GM19468 (cell line): ENCODE measurements around the gene ANTXRL.
"Not testable (repeated sequence)": the region's sequence is repeated elsewhere in the genome, so short reads cannot be mapped to it uniquely, and the experiment has no call there.

Experiments
- ATAC-seq: cut with Tn5 transposase; IDR thresholded peaks from one replicate; pipeline ENCODE4 v1.9.1; 2021; ENCODE audit warnings: mild to moderate bottlenecking, moderate library complexity, moderate number of reproducible peaks; ENCODE audit not compliant: unreplicated experiment; ENCODE audit errors: extremely low read depth

Gene ANTXRL

DNA sequence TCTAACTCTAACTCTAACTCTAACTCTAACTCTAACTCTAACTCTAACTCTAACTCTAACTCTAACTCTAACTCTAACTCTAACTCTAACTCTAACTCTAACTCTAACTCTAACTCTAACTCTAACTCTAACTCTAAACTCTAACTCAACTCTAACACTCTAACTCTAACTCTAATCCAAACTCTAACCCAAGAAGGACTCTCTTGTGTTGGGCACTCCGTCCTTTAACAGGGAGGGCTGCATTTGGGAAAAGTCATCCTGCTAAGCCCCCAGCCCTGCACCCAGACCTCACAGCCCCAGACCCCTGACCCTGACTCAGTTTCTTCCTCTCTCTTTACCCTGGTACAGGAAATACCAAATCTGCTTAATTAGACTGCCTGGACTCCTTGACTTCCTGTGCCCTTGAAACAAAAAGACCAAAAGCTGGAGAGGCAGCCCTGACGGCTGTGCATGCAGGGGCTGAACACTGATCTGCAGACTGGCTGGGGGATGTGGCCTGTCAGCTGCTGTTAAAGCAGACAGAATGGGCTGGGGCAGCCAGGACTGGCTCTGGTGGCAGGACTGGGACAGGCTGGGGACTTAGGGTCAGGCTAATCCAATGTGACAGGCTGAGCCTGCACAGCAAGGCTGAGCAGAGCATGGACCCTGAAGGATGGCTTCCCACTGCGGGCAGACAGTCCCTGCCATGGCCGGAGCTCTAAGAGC is 14.8 kb upstream of the ANTXRL start:
- not testable (repeated sequence) for ATAC-seq

GRCh38 chr10:46272863-46273415 is 13.9 kb upstream of the ANTXRL start:
- no peak for ATAC-seq

DNA sequence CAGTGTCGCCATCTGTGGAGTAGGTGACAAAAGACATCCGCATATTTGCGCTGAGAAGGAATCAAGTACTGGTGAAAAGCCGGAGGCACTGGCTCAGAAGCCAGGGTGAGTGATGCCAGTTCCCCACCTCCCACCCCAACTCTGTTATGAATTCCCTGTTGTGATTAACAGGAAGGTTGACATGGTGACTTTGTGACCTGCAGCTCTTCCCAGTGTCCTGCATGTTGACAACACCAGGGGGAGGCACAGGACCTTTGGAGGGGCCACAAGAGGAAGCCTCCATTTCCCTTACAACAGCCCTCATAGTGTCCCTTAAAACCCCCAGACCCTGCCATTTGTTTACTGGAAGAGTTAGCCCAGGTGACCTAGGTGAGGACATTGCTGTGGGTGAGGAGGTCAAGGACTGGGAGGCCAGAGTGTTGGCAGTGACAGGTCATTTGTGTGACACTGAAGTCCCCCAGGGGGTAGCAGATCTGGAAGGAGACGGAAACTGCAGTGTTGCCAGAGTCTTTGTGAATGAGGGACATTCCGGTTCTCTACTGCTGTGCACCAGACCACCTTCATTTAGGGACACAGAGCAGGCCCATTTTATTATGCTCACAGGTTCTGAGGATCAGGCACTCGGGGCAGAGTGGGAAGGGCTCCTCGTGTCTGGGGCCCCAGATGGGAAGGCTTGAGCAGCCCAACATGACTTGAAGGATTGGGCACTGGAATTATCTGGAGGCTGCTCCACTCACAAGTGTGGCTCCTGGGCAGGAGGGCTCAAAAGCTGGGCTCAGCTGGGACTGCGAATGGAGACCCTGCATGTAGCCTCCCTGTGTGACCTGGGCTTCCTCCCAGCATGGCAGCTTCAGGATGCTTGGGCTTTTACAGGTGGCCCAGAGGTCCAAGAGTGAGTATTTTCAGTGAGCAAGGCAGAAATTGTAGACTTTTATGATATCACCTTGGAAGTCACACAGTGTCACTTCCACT is 13.0 kb upstream of the ANTXRL start:
- no peak for ATAC-seq

- no peak for ATAC-seq
Measured at GRCh38 chr10:46277840-46278239, 9.0 kb upstream of the ANTXRL start.

DNA sequence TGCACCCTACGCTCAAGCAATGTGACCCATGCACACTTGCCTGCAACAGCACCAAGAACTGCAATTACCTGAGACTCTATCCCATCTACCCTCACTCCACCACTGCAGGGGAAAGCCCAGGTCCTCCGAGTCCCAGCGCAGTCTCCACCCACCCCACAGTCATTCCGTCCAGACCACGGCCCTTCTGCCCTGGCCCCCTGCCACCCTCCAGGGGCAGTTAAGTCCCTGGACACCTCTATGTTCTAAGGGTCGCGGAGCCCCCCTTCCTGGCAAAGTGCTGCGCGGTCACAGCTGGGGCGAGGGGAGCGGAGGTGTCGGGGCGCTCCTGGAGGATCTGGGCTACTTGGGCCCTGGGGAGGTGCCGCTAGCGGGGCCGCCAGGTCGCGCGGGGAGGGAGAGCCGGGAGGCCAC is 4.4 kb upstream of the ANTXRL start:
- not testable (repeated sequence) for ATAC-seq

DNA sequence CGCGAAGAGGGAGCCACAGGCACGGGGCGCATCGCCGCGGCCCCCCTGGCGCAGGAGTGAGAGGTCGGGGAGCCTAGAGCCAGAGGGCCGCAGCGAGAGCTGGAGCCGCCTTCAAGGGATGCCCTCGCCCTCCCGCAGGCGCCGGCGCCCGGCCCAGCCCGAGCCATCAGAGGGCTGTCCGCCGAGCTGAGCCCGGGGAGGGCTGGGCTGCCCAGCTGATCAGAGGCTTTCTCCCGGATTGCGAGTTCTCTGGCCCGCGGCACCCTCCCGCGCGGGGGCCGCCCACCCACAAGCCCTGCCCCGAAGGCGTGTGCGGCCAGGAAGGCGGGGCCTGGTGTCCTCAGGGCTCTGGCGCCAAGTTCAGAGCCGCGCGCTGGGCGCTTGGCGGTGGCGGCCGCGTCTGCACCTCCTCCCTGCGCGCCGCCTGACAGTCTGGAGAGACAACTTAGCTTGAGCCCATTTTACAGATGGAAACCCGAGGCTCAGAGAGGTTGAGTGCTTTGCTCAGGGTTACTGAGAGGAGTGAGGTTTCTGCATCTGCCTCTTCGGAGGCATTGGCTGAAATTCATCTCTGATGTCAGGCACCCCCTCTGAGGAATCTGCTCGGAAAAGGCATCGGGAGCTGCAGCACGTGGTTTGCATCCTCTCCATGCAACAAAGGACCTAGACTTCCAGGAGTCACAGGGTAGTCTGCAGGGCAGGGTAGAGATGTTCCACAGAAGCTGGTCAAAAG is 3.8 kb upstream of the ANTXRL start:
- no peak for ATAC-seq

- no peak for ATAC-seq
Measured at GRCh38 chr10:46283580-46284285, 3.1 kb upstream of the ANTXRL start.

DNA sequence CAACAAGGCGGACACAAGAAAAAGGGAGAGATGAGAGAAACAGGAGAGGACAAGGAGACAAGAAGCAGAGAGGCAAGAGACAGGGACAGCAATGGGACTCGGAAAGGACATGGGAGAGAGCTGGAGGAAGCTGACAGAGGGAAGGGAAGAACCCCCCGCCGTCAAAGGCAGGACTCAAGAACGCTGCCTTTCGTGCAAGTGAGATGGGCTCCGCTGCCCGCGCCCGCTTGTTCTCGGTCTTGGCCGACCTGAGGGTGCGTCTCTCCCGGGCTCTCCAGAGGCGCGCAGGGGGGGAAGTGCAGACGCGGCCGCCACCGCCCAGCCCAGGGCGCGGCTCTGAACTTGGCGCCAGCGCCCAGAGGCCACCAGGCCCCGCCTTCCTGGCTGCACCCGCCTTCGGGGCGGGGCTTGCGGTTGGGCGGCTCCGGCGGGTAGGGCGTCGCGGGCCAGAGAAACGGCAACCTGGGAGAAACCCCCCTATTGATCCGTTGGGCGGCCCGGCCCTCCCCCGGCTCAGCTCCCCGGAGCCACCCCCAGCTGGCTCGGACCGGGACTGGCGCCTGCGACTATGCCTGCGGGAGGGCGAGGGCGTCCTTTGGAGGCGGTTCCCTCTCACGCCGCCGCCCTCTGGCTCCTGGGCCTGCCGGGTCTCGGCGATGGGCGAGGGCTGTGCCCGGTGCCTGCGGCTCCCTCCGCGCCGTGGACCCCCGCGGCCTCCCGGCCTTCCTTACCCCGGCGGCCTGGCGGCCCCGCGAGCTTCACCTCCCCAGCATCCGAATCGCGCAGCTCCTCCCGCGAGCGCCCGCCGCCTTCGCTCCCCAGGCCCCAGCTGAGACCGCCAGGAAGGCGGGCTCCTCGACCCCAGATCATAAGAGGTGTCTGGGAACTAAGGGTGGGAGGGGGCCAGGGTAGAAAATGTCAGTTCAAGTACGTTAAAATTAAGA is 2.2 kb upstream of the ANTXRL start:
- ATAC-seq = peak; percentile 84

- no peak for ATAC-seq
Measured at GRCh38 chr10:46285300-46285699, 1.5 kb upstream of the ANTXRL start.

DNA sequence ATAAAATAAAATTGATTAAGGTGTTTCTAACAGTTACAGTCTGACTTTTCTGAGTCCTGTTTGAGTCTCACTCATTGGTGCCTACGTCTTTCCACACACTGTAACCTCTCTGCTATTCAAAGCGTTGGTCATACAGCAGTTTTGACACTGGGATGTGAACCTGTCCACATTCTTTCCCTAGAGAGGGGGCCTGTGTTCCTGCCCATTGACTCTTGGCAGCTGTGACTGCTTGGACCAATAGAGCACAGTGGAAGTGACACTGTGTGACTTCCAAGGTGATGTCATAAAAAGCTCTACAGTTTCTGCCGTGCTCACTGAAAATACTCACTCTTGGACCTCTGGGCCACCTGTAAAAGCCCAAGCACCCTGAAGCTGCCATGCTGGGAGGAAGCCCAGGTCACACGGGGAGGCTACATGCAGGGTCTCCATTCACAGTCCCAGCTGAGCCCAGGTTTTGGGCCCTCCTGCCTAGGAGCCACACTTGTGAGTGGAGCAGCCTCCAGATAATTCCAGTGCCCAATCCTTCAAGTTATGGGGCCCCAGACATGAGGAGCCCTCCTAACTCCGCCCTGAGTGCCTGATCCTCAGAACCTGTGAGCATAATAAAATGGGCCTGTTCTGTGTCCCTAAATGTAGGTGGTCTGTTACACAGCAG is 704 bp upstream of the ANTXRL start:
- no peak for ATAC-seq

- ATAC-seq = no peak
Measured at GRCh38 chr10:46287846-46288477, 1.2 kb downstream of the ANTXRL start.

DNA sequence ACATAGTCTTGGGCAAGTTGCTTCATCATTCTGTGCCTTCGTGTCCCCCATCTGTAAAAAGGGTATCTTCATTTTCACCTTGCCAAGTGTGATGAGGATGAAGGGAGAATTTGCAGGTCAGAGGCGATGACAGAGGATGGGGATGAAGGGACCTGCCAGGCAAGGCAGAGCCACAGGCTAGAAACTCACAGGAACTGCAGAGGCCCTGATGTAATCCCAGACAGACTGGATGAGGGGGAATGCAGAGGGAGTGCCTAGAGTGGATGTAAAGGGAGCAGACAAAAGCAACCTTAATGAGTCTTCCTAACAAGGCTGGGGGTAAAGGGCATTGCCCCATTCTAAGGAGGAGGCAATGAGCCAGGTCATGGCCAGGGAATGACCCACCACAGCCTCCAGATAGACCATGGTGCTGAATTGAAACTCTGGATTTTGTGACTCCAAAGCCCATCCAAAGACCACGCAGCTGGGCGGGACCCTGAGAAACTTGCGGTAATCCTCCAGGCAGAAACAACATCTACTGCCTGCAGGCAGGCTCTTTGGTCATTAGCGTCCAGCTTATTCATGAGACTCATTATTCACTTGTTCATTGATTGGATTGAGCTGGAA is 1.9 kb downstream of the ANTXRL start:
- ATAC-seq = no peak

DNA sequence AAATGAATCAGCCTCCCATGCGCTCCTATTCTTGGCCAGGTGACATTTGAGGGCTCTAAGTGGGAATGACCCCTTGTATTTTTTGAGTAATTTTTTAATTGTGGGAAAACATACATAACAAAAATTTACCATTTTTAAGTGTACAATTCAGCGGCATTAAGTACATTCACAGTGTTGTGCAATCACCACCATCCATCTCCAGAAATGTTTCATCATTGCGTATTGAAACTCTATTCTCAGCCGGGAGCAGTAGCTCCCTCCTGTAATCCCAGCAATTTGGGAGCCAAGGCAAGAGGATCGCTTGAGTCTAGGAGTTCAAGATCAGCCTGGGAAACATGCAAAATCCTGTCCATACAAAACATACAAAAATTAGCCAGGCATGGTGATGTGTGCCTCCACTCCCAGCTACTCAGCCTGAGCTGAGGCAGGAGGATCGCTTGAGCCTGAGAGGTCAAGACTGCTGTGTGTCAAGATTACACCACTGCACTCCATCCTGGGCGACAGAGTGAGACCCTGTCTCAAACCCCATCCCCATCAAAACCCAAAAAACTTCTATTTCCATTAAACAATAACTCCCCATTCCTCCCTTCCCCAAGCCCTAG is 2.5 kb downstream of the ANTXRL start:
- ATAC-seq = no peak

DNA sequence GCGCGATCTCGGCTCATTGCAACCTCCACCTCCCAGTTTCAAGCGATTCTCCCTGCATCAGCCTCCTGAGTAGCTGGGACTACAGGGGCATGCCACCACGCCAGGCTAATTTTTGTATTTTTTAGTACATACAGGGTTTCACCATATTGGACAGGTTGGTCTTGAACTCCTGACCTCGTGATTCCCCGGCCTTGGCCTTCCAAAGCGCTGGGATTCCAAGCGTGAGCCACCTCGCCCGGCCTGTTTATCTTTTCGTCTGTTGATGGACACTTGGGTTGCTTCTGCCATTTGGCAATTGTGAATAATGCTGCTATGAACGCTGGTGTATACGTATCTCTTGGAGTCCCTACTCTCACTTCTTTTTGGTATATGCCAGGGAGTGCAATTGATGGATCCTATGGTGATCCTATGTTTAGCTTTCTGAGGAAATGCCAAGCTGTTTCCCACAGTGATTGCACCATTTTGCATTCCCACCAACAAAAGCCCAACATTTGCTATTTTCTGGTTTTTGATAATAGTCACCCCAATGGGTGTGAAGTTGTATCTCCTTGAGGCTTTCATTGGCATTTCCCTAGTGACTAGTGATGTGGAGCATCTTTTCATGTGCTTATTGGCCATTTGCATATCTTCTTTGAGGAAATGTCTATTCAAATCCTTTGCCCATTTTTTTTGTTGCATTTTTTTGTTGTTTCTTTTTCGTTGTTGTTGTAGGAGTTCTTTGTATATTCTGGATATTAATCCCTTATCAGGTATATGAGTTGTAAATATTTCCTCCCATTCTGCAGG is 3.5 kb downstream of the ANTXRL start:
- ATAC-seq = no peak

DNA sequence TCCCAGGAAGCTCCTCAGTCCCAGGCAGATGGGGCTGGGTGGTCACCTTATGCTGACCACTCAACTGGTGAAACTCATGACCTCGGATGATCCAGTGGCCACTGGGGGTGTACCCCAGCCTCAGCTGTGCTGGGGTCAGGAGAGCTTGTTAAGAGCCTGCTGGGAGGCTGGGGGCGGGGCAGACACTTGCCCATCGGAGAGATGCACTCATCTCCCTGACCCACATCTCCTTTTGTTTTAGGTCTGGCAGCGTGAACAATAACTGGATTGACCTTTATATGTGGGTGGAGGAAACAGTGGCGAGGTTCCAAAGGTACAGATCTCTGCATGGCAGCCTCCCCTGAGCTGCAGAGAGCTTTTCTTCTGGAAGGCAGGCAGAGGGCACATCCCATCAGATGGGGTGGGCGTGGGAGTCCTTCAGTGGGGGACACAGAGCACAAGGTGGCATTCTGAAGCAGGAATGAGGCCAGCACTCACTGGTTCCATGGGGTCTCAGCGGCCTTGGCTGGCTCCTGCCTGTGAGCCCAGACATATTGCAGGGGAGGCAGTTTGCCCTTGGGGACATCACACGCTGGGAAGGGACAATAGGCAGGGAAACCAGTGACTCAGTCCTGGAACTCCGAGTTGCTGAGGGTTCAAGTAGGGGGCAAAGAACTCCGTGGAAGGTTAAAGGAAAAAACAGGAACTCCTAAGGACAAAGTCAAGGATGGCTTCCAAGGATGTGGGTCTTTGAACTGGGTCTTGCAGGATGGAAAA is 5.2 kb downstream of the ANTXRL start:
- no peak for ATAC-seq
